ENCODE results near the gene FOXM1. TPM values are rescaled to one million over a fixed set of nuclear protein-coding genes. Genes with fewer than 3 reads are reported as not detected.
A peak's percentile ranks its signal among the peaks of the same experiment; 100 is the strongest.
"Not testable (repeated sequence)": the region's sequence is repeated elsewhere in the genome, so short reads cannot be mapped to it uniquely, and the experiment has no call there.

Gene FOXM1
- total RNA-seq, 2 donors from 2014 or later = 6.5 to 19.8 TPM

GRCh38 chr12:2886768-2887450 lies 9.9 kb upstream of the FOXM1 start:
- intact Hi-C loops (cut with DNase I, micrococcal nuclease) = no loop called here
- no peak for DNase-seq
- no peak for ATAC-seq

GRCh38 chr12:2884810-2885209 lies 7.8 kb upstream of the FOXM1 start:
- peak; percentile 10 for ATAC-seq

GRCh38 chr12:2879853-2880252 lies 2.9 kb upstream of the FOXM1 start:
- ATAC-seq (no peak), DNase-seq (no peak)
- intact Hi-C loops (cut with DNase I, micrococcal nuclease) = no loop called here

More at GRCh38 chr12:2884810-2885209, 7.8 kb upstream of the FOXM1 start:
- intact Hi-C loops (cut with DNase I, micrococcal nuclease) = no loop called here
- DNase-seq = no peak

GRCh38 chr12:2877953-2878732 lies 1.2 kb upstream of the FOXM1 start:
- no peak for ATAC-seq
- intact Hi-C loops (cut with DNase I, micrococcal nuclease) = no loop called here
- no peak for DNase-seq

- no peak for DNase-seq
- intact Hi-C loops (cut with DNase I, micrococcal nuclease) = no loop called here
- ATAC-seq = peak; percentile 67
Measured at GRCh38 chr12:2876431-2877046, 435 bp downstream of the FOXM1 start.

- not testable (repeated sequence) for ATAC-seq, DNase-seq
- intact Hi-C loops (cut with DNase I, micrococcal nuclease) = loop anchor here in 1 of 2 donors (10.0 kb wide), 1 partner anchor 166 kb away; no protein-coding TSS in a partner anchor
Measured at GRCh38 chr12:2868986-2869632, 7.9 kb downstream of the FOXM1 start.

- ATAC-seq (no peak), DNase-seq (no peak)
- intact Hi-C loops (cut with DNase I, micrococcal nuclease) = loop anchor here in 1 of 2 donors (10.0 kb wide), 1 partner anchor 171 kb away; no protein-coding TSS in a partner anchor
Measured at GRCh38 chr12:2864198-2864597, 12.8 kb downstream of the FOXM1 start.

- not testable (repeated sequence) for ATAC-seq, DNase-seq
- intact Hi-C loops (cut with DNase I, micrococcal nuclease) = loop anchor here in 1 of 2 donors (10.0 kb wide), 1 partner anchor 171 kb away; no protein-coding TSS in a partner anchor
Measured at GRCh38 chr12:2863402-2863801, 13.6 kb downstream of the FOXM1 start.

- ATAC-seq (no peak), DNase-seq (no peak)
- intact Hi-C loops (cut with DNase I, micrococcal nuclease) = loop anchor here in 1 of 2 donors (10.0 kb wide), 1 partner anchor 172 kb away; no protein-coding TSS in a partner anchor
Measured at GRCh38 chr12:2862876-2863275, 14.1 kb downstream of the FOXM1 start.

GRCh38 chr12:2860170-2860569 lies 16.8 kb downstream of the FOXM1 start:
- DNase-seq = no peak
- no peak for ATAC-seq
- intact Hi-C loops (cut with DNase I, micrococcal nuclease) = loop anchor here in 1 of 2 donors (10.0 kb wide), 1 partner anchor 175 kb away; no protein-coding TSS in a partner anchor

- intact Hi-C loops (cut with DNase I, micrococcal nuclease) = no loop called here
- no peak for ATAC-seq
- no peak for DNase-seq
Measured at GRCh38 chr12:2858944-2859421, 18.0 kb downstream of the FOXM1 start.

- intact Hi-C loops (cut with DNase I, micrococcal nuclease) = no loop called here
- ATAC-seq (no peak), DNase-seq (no peak)
Measured at GRCh38 chr12:2858334-2858733, 18.6 kb downstream of the FOXM1 start.

GRCh38 chr12:2857576-2857975 lies 19.4 kb downstream of the FOXM1 start:
- intact Hi-C loops (cut with DNase I, micrococcal nuclease) = no loop called here
- DNase-seq (no peak), ATAC-seq (no peak)

- no peak for DNase-seq
- intact Hi-C loops (cut with DNase I, micrococcal nuclease) = no loop called here
- ATAC-seq = no peak
Measured at GRCh38 chr12:2857021-2857431, 19.9 kb downstream of the FOXM1 start, which contains the start of gene TEX52. TSS of gene TEX52 (minus strand) at chr12:2857039. CDS start at chr12:2857026, 13 bp downstream.

- intact Hi-C loops (cut with DNase I, micrococcal nuclease) = no loop called here
- DNase-seq (no peak), ATAC-seq (no peak)
Measured at GRCh38 chr12:2856051-2856450, 20.9 kb downstream of the FOXM1 start.

GRCh38 chr12:2855546-2855945 lies 21.4 kb downstream of the FOXM1 start:
- no peak for DNase-seq
- ATAC-seq = no peak
- intact Hi-C loops (cut with DNase I, micrococcal nuclease) = no loop called here

GRCh38 chr12:2854669-2855453 lies 22.1 kb downstream of the FOXM1 start:
- ATAC-seq (peak; percentile 97), DNase-seq (peak; percentile 87 to 89)
- intact Hi-C loops (cut with DNase I, micrococcal nuclease) = no loop called here

- intact Hi-C loops (cut with DNase I, micrococcal nuclease) = no loop called here
- peak; percentile 61 to 81 for DNase-seq
- ATAC-seq = peak; percentile 54
Measured at GRCh38 chr12:2853626-2854025, 23.3 kb downstream of the FOXM1 start.

Data from left colon (tissue), 2 donors.